Right renal pelvis (tissue), 4 donors: Measurements from ENCODE around the gene SDK1. TPM values are rescaled to one million over a fixed set of nuclear protein-coding genes. Genes with fewer than 3 reads are reported as not detected.
A peak's percentile ranks its signal among the peaks of the same experiment; 100 is the strongest.

Source experiments
- DNase-seq, 4 donors: peaks; one replicate each; pipeline ENCODE4 v3.0.0-alpha.2; 2013; ENCODE audit warnings: low read depth in 4 of 4, low spot score in 3 of 4, missing footprints in 1 of 4
- polyA plus RNA-seq, 4 donors: library from polyadenylated mRNA; unstranded; fragments of 120-200 nt; gene quantifications; one replicate each; pipeline ENCODE4 v1.2.1, GENCODE V29; 2013; ENCODE audit not compliant: insufficient read length in 4 of 4

SDK1 gene
- polyA plus RNA-seq, 4 donors = 6.8 to 8.2 (median 6.9) TPM

DNA sequence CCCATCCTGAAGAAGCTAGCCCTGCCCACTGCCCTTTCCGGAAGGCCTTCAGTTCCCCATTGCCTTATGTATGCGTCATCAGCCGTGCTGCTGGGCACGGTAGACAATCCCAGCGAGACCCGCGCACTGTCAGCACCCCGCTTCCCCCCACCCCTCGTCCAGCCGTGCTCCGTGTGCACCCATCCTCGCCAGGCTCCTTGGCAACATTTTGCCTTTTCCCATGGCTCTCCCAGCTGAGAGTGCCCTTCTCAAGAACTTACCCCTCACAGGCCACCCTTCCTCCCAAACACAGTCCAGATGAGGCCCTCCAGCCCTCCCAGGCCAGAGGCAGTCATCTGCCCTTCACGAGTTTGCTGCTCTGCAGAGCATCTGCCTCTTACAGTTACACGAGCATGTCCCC is 747.3 kb downstream of the SDK1 start:
- DNase-seq = no peak

DNA sequence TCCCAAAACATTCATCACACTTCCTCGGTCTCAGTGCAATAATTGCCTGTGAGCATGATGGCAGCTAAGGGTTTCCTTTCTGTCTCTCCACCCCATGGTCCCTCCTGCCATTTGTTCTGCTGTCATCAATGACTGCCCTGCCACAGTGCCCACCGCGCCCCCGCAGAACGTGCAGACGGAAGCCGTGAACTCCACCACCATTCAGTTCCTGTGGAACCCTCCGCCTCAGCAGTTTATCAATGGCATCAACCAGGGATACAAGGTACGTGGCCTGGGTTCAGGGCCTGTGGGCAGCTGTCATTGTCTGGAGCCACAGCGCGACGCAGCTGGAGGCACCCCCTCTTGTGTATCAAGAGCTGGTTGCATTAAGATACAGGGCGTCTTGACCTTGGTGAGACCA is 748.1 kb downstream of the SDK1 start:
- no peak for DNase-seq

DNA sequence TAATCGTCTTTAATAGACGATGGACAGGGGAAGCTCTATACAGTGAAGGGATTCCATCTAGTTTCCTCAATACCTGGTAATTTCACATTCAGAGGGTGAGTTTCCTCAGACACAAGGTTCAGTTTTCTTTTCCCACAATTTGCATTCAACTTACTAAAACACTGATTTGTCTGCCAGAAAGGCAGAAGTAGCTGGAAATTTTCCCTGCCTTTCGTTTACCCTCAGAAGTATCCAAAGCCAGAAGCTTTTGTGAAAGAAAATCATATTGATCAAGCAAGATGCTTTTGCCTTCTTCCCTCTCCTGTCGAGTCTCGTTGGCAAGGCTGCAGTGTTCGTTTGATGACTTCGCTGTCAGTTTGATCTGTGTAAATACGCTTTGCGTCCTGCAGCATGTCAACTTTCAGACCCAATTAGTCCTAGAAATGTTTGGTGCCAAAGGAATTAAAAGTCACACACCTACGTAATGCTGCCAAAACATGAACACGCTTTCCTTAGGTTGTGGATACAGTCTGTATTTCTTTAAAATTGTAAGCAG is 749.1 kb downstream of the SDK1 start:
- DNase-seq = no peak

DNA sequence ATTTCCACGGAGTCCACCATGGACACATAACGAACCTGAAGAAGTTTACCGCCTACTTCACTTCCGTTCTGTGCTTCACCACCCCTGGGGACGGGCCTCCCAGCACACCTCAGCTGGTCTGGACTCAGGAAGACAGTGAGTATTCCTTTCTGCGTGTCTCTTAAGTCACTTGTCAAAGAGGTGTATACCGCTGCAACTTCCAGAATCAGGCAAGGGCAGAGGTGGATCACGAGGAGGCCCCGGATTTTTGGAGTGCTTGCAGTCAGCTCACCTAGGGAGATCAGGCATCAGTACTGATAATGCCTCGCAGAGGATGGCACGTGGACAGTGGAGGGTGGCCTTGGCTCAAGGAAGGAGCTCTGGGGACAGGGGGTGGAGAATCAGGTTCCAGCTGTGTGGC is 750.6 kb downstream of the SDK1 start:
- DNase-seq = no peak

DNA sequence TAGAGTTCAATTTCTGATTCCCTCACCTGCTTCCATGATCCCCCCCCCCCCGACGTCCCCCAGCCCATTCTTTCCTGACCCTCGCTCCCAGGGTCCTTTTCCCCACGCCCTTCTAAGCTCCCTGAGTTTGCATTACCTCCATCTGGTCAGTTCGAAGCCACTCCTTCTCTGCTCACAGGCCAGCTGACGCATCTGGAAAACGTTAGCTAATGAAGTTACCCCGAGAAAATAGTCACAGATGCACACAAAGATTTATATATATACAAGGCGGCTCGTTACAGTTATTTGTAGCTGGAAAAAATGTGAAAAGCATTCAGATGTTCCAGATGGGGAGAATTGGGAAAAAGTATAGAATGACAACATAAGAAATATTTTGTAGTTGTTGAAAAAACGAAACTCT is 751.1 kb downstream of the SDK1 start:
- no peak for DNase-seq

DNA sequence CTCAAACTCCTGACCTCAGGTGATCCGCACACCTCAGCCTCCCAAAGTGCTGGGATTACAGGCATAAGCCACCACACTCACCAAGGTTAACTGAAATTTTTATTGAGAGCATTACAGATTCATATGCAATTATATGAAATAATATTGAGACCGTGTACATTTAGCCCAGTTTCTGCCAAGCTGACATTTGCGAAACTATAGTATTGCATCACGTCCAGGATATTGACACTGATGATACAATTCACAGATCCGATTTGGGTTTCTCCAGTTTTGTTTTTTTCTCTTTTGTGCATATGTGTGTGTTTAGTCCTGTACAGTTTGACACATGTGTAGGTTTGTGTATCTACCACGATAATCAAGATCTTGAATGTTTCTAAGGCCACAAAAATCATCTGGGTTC is 753.1 kb downstream of the SDK1 start:
- no peak for DNase-seq

DNA sequence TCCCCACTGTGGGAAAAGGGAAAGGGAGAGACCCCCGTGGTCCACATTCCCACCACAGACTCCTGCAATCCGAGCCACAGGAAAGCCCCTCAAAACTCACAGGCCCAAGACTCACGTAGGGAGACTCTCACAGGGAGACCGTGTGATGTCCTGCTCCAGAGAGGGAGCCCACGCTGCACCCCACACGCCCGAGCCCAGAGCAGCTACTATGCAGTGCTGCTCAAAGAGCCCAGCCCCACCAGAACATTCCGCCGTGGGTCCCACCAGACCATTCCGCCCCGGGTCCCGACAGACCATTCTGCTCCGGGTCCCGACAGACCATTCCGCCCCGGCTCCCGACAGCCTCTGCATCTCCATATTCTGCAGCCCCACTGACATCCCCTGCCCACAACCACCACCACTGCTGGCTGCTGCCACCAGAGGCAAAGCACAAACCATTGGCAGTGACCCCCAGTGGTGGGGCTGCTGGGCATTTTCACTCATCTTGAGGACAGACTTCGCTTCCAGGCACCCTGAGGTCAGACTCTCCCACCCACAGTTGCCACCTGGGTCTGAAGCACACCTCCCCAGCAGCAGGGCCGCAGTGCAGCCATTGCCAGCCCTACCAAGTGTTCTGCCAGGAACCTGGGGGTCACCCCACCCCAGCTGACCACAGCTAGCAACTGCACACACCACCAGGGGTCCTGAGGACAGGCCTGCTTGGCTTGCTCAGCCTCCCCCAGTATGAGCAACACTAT is 755.7 kb downstream of the SDK1 start:
- no peak for DNase-seq

DNA sequence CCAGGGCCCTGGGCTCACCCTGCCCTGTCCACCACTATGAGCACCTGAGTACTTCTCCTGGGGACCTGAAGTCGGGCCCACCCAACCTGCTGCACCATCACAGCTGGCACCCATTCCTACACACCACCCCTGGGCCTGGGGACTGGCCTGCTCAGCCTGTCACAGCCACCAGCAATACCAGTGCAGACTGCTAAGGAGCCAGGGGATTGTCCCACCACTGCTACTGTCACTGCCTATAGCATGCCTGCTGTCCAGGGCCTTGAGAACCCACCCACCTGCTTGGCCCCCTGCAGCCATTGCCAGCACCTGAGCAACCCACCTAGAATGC is 756.2 kb downstream of the SDK1 start:
- no peak for DNase-seq

DNA sequence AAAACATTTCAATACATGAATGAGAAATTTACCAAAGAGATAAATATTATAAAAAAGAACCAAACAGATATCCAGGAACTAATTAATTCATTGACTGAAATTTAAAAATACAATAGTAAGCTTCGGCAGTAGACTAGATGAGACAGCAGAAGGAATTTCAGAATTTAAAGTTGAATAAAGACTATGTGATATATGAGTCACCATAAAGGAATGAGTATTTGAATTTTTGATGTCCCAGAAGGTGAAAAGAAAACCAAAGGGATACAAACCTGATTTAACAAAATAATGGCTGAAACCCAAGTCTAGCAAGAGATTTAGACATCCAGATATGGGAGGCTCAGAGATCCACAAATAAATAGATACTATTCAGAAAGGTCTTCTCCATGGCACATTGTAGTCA is 757.1 kb downstream of the SDK1 start:
- DNase-seq = no peak

DNA sequence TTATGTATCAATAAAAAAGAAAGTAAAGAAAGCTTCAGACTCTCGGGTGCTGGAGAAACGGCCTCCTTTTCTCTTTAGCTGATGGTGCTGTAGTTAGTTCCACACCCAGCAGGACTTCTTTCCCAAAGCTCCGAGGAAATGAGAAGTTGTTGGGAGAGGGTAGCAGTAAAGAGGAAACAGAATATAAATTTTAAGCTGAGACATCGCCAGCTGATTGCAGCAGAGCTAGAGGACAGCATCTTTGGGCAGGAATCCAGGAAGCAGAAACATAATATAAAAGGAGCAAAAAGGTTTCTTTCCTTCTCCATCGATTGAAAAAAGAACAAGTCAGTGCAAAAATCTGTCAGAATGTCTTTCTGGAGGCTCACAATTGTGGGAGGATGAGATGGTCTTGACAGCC is 764.1 kb downstream of the SDK1 start:
- peak in 1 of 4 donors; percentile 15 for DNase-seq

DNA sequence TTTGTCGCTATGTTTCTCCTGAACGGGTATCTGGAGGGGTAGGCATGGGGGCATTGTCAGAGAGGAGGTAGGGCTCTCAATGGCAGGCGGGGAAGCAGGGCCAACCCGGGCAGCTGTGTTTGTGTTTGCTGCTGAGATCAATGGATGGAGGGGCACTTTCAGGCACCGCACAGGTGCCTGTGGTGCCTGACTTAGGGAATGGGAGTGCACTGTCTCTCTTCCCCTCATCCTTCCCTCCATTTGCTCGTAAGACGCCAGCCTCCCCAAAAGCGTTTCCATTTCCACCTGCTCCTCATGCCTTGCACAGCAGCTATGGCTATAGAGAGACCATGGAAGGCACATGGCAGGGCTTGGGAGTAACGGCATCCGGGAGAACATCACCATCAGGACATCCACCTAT is 765.2 kb downstream of the SDK1 start:
- DNase-seq = no peak

DNA sequence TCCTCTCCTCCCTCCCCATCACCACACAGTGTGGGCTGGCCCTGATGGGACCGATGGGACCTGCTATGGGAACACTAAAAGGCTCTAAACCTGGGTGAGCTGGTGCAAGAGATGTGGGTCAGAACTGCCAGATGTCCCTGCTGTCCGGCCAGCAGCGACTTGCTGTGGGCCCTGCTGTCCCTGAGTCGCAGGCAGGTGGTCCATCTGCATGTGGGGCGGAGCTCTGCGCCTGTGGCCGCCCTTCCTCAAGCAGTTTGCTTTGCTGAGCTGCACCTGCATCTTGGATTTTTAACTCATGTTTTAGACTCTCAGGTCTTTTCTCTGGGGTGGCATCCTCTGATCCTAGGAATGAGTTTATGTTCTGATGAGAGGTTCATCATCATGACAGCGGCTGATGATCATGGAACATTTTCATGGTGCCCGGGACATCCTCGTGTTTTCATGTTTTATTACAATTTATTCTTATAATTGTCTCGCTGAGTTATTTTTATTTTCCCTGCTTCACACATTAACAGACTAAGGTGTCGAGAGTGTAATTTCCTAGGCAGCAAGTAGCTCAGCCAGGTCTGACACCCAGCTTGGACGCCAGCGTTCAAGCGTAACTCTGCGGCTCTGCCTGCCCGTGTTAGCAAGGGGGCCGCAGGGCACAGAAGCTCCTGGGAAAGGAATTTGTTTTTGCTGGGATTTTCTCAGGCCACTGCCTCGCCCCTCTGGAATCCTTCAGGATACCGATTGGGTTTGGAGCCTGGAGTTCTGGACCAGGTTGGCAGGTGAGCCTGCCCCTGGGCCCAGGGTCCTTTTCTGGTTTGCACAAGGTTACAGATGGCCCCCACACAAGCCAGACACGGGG is 765.8 kb downstream of the SDK1 start:
- no peak for DNase-seq

DNA sequence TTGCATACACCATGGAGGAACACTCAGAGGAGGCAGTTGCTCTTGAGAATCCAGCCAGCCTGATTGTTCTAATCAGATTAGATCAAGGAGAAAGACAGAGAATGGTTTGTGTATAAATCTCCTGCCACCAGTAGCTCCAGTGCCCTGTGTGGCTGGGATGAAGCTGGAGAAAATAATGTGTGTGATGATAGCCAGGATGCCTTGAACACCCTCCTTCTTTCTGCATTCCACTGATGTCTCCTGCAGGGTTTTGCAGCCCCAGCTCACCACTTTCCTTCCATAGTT is 766.4 kb downstream of the SDK1 start:
- DNase-seq = no peak

DNA sequence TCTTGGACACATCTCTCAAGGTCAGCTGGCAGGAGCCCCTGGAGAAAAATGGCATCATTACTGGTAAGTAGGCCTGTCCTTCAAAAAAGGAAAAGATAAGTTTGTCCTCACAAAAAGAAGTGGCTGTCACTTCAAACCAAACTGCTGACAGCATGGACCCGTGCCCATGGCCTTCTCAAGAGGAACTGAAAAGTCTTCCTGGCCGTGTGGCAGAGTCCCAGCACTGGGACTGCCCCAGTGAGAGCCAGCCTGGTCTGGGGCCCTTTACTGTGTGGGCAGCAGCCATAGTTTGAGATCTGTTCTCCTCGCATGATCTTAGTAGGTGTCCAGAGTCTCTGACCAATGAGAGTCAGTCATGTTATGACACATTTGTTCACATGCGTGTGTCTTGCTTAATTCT is 766.8 kb downstream of the SDK1 start:
- DNase-seq = no peak

DNA sequence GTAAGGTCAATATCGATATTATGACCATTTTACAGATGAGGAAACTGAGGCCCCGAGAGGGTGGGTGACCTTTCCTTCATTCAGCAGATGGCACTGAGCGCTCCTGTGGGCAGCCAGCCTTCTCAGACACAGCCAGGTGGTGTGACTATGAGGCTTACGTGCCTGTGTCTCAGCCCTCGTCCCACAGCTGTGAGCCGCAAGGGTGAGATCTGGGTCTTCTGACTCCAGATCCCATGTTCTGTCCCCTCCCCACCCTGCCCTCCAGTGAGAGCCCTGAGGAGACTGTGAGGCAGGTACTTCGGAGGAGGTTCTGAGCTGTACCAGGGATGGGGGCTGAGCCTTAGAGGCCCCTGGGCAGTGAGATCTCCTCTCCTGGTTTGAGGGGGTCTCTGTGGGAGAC is 767.2 kb downstream of the SDK1 start:
- no peak for DNase-seq

DNA sequence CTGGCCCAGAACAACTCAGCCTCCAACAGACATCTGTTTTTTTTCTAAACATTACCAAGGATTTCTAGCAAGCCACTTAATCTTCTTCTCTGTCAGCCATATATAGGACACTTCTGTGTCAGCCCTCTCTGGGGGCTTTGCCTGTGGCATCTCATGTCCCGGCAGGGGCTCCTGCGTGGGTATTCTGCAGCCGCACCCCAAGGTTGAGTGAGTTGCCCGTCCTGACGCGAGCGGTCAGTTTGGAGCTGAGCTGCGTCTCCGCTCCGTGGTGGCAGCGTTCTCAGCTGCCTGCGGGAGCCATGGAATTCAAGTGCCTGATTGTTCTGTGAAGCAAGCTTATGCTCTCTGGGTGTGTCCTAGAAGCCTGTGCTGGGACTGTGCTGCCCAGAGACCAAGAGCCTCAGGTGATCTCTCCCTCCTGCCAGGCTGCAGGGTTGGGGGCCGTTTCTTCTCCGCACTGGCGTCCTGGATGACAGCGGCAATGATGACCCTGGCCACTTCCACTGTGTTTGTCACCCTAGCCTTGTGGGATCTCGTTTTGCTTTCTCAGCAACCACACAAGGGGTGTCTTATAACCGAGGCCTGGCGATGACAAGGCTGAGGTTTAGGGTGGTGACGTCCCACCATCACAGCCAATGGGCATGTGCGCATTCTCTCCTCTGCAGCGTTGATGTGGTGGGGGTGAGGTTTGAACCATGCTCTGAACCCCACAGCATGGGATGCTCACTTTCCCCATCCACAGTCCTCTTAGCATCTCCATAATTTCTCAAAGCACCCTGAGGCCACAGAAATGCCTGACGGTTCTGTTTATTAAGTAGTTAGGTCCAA is 768.4 kb downstream of the SDK1 start:
- DNase-seq = no peak

DNA sequence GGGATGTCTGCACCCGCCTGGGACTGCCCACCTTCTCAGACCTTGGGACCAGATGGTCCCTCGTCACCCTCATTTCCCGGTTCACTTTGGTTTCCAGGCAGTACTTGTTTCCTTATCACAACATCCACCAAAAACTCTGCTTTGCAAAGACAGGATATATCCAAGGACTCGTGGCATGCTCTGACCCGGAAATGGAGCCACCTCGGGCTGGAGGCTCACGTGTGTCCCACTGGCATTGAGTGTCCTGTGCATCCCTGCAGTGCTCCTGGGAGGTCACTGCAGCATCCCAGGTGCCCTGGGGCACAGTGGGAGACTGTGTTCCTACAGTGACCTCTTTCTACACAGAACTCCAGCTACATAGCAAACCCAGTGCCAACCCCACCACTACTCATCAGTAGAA is 769.2 kb downstream of the SDK1 start:
- DNase-seq = no peak

DNA sequence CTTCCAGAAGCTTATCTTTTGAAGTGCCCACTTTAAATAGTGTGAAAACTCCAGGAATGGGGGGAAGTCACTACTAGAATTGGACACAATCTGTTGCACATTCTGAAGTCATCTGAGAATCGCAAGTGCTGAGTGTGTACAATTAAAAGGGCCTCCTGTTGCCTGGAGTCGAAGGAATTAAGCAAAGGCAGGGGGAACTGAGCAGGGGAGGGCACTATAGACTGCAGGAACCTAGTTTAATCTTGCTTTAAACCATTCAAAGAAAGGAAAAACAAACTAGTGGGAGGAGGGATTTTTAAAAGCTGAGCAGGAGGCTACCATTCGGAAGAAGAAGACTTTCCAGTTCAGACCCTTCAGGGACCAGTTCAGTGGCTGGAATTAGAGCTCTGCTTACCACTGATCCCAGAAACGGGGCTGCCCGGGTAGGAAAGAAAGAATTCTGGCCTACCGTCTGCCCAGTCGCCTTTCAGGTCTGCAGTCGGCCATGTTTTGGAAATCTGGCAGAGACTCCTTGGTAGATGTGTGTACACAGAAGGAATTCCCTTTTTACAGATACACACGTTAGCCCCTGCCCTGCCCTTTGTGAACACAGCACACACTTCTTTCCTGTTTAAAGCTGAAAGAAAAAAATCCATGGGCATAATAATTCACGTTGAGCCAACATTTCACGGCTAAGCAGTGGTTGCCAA is 770.5 kb downstream of the SDK1 start:
- DNase-seq = no peak

DNA sequence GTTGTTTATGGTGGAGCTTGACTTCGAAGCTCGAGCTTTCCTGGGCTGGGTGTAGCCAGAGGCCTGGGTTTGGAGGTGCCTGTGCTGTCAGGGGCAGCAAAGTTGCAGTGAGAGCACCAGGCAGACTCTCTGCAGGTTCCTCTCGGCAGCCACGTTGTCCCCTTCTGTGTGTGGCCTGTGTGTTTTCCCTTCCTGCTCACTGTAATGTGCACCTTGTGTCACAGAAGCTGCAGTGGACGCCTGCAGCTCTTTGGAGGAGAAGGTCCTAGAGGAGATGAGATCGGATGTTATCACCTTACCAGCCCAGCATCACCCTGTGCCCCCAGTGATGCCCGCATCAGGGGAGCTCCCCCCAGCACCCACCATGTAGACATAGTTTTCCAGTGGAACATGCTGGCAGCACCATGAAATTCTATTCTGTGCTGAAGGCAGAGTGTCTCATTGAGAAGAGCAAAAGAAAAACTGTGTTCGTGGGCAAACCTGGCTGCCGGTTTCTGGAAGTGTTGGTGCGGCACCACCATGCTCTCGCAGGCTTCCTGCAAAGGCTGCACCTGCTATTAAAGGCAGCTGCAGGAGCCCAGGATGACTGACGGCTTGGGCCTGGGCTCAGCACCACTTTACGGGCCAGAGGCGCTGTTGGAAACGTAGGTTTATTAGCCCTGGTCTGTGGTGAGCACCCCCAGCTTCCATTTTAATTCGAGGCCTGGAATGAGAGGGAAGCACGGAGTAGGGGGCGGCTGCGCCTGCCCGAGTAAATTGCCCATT is 771.3 kb downstream of the SDK1 start:
- no peak for DNase-seq

DNA sequence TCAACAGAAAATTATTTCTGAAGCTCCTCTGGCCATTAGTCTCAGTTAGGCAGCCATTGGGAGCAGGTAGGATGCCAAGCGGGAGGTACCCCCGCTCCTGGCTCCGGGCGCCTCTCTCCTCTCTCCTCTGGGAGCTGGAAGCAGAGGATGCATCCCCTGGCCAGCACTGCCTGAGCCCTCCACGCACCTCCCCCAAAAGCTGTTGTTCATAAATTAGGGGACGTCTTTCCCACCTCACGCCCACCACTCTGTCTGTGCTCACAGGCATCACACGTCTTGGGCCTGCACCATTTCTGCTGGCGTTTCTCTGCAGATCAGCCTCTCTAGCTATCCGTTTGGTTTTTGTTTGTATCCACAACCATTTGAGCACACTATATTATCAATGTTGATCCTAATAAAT is 772.0 kb downstream of the SDK1 start:
- DNase-seq = no peak
